Activated T-helper 1 cell treated with anti-CD3 and anti-CD28 coated beads, Interleukin-12 subunit alpha, Interleukin-12 subunit beta, Interleukin-2, Interleukin-4 antibody, amounts not matched to agents 30 ng/mL and 10 ng/mL and 1 ng/mL, durations not matched to agents 14 hours and 24 hours and 36 hours (primary cell): ENCODE data around the gene PCGF2. TPM values are rescaled to one million over a fixed set of nuclear protein-coding genes. Genes with fewer than 3 reads are reported as not detected.
A peak's percentile ranks its signal among the peaks of the same experiment; 100 is the strongest.

Source experiments
- DNase-seq: peaks from one replicate; pipeline ENCODE4 v3.0.0; 2021; ENCODE audit warnings: low spot score
- H3K27ac Mint-ChIP-seq: one replicate; pipeline ENCODE4 v1.8.0; 2021; ENCODE audit warnings: mild to moderate bottlenecking, mixed read lengths
- H3K27me3 Mint-ChIP-seq: one replicate; pipeline ENCODE4 v1.8.0; 2022; ENCODE audit warnings: mild to moderate bottlenecking, moderate library complexity, mixed read lengths; ENCODE audit not compliant: insufficient read depth
- H3K36me3 Mint-ChIP-seq: one replicate; pipeline ENCODE4 v1.8.0; 2021; ENCODE audit warnings: low read depth, mixed read lengths
- H3K4me1 Mint-ChIP-seq: one replicate; pipeline ENCODE4 v1.8.0; 2021; ENCODE audit warnings: low read depth, mixed read lengths
- H3K4me3 Mint-ChIP-seq: one replicate; pipeline ENCODE4 v1.8.0; 2021; ENCODE audit warnings: mild to moderate bottlenecking, moderate library complexity, mixed read lengths
- H3K9me3 Mint-ChIP-seq: one replicate; pipeline ENCODE4 v1.8.0; 2021; ENCODE audit warnings: mixed read lengths
- intact Hi-C: fragments of 100-400 bp; cut with micrococcal nuclease; formaldehyde crosslinking; loops from one replicate; pipeline ENCODE4 v1.15.1; 2024
- total RNA-seq: library from RNA; stranded (reverse); gene quantifications from 2 replicates; pipeline ENCODE4 v1.2.3, GENCODE V29; 2022

The PCGF2 gene
- total RNA-seq, 1 donor from 2014 or later = 4.6 TPM

DNA sequence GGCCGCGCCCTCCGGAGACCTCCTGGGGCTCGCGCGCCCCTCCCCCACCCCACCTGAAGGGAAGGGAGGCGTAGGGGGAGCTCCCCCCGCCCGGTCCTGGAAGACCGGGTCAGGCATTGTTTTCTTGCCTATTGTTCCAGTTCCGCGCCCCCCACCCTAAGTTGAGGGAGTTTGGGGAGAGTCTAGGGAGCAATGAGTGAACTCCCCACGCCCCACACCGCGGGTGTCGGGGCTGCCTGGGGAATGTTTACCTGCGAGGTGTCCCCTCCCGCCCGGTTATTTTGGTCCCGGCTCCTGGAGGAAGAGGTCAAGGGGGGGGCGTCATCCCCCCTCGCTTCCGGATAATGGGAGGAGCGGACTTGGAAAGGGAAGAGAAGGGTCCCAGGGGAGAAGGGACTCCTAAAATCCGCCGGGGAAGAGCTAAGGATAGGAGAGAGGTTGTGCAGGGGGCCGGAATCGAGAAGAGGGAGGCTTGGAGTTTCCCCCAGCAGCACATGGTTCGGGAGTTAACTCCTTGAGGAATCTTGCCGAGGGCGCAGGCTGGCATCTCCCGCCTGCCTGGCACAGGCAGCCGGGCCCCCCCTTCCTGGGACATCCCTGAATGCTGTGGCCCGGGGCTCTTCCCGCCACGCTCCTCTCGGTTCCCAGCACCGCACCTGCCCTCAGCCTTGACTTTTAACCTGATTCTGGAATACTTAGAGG is 42.2 kb downstream of the PCGF2 start:
- DNase-seq = no peak
- peak overlapping the region; percentile 93 for H3K4me3 Mint-ChIP-seq
- H3K36me3 Mint-ChIP-seq = peaks cover 39% of the 10 kb centered on the region
- intact Hi-C loops = loop anchor here (1.0 to 10.0 kb wide), 3 partner anchors 9 to 1859 kb away; partner anchors contain the start of gene CCR7
- peaks cover 70% of the 10 kb centered on the region for H3K4me1 Mint-ChIP-seq
- H3K27ac Mint-ChIP-seq = peak overlapping the region; percentile 95
- H3K9me3 Mint-ChIP-seq = no peaks in the 10 kb centered on the region
- H3K27me3 Mint-ChIP-seq = no peaks in the 10 kb centered on the region

DNA sequence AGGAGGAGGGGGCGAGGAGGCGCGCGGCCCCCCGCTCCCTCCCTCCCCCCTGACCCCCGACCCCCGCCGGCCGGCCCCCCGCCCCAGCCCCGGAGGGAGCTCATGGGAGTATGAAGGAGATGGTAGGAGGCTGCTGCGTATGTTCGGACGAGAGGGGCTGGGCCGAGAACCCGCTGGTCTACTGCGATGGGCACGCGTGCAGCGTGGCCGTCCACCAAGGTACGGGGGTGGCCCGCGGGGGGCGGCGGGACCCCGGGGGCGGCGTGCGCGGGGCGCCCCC is 42.7 kb downstream of the PCGF2 start:
- H3K27me3 Mint-ChIP-seq = no peaks in the 10 kb centered on the region
- H3K4me3 Mint-ChIP-seq = peak overlapping the region; percentile 93
- no peaks in the 10 kb centered on the region for H3K9me3 Mint-ChIP-seq
- intact Hi-C loops = loop anchor here (10.0 kb wide), 1 partner anchor 1859 kb away; the partner anchor contains the start of gene CCR7
- H3K4me1 Mint-ChIP-seq = peaks cover 68% of the 10 kb centered on the region
- H3K36me3 Mint-ChIP-seq = peaks cover 34% of the 10 kb centered on the region
- no peak overlapping the region for H3K27ac Mint-ChIP-seq
- no peak for DNase-seq

DNA sequence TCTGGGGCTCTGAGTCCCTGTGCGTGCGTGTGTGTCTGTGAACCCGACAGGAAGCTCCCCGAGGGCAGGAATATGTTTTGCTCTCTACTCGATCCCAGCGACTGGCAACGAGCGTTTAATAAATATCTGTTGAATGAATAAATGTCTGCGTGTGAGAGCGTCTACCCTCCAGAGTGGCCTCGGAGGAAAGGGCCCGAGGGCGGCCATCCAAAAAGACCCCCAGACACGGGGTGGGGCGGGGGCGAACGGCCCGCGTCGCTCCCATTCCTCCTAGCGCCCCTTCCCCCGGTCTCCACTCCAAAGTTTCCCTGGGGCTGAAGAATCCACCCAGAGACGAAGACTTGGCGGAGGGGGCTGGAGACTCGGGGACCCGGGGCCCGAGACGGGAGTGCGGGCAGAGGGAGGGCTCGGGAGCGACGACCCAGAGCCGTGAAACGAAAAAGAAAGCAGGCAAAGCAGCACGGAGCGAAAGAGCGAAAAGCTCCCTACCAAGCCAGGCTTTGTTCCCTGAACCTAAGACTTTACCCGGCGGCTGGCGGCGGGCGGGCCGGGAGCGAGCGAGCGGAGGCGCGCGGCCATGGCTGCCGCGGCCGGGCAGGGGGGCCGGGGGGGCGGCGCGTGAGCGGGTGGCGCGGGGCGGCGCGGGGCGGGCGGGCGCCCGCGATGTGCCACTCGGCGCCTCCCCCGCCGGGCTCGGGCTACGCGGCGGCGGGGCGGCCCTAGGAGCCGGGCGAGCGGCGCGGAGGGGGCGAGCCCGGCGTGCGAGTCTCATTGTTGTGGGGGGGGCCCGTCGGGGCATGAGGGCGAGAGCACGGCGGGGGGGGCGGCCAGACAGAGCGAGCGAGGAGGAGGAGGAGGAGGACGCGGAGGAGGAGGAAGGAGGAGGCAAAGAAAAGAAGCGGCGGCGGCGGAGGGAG is 43.3 kb downstream of the PCGF2 start, which contains the start of gene MLLT6:
TSS of gene MLLT6 (plus strand) at position 668 of the 917 bp plus-strand sequence. CDS start 360 bp downstream, outside the sequence.
- Mint-ChIP-seq H3K4me3 (peak within 1 kb of the TSS; percentile 97), H3K4me1 (peaks cover 68% of the 10 kb centered on the region), H3K27ac (peak within 1 kb of the TSS; percentile 98), H3K27me3 (no peaks in the 10 kb centered on the region), H3K9me3 (peaks cover 4% of the 10 kb centered on the region), H3K36me3 (peaks cover 32% of the 10 kb centered on the region)
- intact Hi-C loops = loop anchor here (5.0 to 10.0 kb wide), 4 partner anchors 147 to 1860 kb away; partner anchors contain the start of genes CCR7, FBXL20, RPL23 and SYNRG
- peak; percentile 71 for DNase-seq

DNA sequence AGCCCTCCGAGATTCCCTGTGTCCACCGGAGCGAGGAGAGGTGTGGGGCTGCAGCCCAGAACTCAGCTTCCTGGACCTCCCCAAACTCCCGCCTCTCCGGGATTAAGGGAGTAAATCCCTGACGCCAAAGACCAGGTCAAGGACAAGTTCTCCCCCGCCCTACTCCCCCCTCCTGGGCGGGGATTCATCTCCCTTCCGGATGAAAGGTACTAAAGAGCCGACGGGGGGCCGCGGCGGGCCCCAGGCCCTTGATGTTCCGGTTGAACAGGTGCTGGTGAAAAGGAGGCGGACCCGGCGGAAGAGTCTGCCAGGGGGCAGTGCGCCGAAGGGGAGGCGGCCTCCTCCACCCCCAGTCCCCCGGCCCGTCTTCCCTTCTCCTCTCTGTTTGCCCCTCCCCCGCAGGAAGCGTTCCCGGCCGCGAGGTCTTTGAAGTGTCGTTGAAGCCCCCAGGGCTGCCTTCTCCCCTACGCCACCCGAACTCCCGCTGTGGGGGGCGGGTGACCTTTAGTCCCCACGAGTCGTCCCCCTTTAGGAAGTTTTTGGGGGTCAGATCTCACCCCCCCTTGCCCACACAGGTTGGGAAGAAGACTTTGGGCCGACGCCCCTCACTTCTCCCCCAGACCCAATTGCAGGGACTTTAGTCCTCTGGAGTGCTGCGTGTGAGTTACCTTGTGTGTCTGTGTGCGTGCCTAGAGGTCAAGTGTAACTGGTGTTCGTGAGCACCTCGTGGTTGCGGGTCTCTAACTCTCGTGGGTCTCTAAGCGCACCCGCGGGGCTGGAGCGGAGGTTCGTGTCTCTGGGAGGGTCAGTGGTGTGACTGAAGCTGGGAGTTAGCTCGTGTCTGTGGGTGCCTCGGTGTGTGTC is 44.2 kb downstream of the PCGF2 start:
- peaks cover 4% of the 10 kb centered on the region for H3K9me3 Mint-ChIP-seq
- DNase-seq = peak; percentile 66
- H3K4me1 Mint-ChIP-seq = peaks cover 65% of the 10 kb centered on the region
- peaks cover 25% of the 10 kb centered on the region for H3K36me3 Mint-ChIP-seq
- peak overlapping the region; percentile 98 for H3K27ac Mint-ChIP-seq
- intact Hi-C loops = loop anchor here (5.0 to 10.0 kb wide), 4 partner anchors 148 to 1861 kb away; partner anchors contain the start of genes CCR7, FBXL20, RPL23 and SYNRG
- H3K4me3 Mint-ChIP-seq = peak overlapping the region; percentile 97
- H3K27me3 Mint-ChIP-seq = no peaks in the 10 kb centered on the region

- H3K9me3 Mint-ChIP-seq = peaks cover 4% of the 10 kb centered on the region
- intact Hi-C loops = loop anchor here (5.0 to 10.0 kb wide), 4 partner anchors 149 to 1862 kb away; partner anchors contain the start of genes CCR7, FBXL20, RPL23 and SYNRG
- H3K4me3 Mint-ChIP-seq = peak overlapping the region; percentile 97
- peaks cover 23% of the 10 kb centered on the region for H3K36me3 Mint-ChIP-seq
- H3K4me1 Mint-ChIP-seq = peaks cover 66% of the 10 kb centered on the region
- no peak for DNase-seq
- H3K27me3 Mint-ChIP-seq = no peaks in the 10 kb centered on the region
- peak overlapping the region; percentile 98 for H3K27ac Mint-ChIP-seq
Observed at GRCh38 chr17:38702916-38703741, 45.0 kb downstream of the PCGF2 start.

DNA sequence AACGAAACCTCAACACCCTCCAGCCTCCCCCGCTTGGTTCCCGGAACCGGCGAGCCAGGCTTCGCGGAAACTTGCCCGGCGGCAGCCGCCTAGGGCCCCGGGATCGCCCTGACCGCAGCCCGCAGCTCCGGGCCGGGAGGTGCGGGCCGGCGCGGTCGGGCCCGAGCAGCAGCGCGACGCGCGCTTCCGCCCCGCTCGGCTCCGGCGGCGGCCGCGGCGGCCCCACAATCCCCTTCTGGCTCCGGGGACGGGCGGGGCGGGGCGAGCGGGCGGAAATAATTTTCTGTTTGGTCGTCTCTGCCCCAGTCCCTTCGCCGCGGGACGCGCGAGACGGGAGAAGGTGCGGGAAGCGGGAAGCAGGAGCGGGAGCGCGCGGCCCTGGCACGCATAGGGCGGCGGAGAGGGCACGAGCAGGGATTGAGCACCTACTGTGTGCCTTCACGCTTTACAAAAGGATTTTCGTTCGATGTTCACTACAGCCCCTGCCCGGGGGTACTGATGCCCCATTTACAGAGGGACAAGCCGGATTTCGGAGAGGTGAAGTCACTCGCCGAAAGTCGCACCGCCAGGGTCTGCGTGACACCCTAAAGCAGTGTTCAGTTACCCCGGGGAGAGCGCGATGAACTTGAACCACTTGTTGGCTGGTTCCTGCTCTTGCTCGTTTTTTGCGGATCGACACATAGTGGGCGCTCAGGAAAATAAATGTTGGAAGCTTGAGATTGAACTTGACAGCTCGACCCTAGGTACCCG is 45.8 kb downstream of the PCGF2 start:
- Mint-ChIP-seq H3K4me3 (peak overlapping the region; percentile 97), H3K36me3 (peaks cover 15% of the 10 kb centered on the region), H3K4me1 (peaks cover 65% of the 10 kb centered on the region), H3K27ac (peak overlapping the region; percentile 99), H3K9me3 (peaks cover 4% of the 10 kb centered on the region), H3K27me3 (no peaks in the 10 kb centered on the region)
- peak; percentile 75 for DNase-seq
- intact Hi-C loops = loop anchor here (5.0 to 10.0 kb wide), 4 partner anchors 150 to 1862 kb away; partner anchors contain the start of genes CCR7, FBXL20, RPL23 and SYNRG

- Mint-ChIP-seq H3K27ac (peak overlapping the region; percentile 99), H3K9me3 (peaks cover 4% of the 10 kb centered on the region), H3K27me3 (no peaks in the 10 kb centered on the region), H3K36me3 (peaks cover 12% of the 10 kb centered on the region), H3K4me3 (peak overlapping the region; percentile 83), H3K4me1 (peaks cover 65% of the 10 kb centered on the region)
- DNase-seq = peak; percentile 66
- intact Hi-C loops = loop anchor here (1.0 to 10.0 kb wide), 9 partner anchors 24 to 1863 kb away; partner anchors contain the start of genes CCR7, FBXL20, LASP1 and PSMB3
Observed at GRCh38 chr17:38701504-38702165, 46.5 kb downstream of the PCGF2 start.

DNA sequence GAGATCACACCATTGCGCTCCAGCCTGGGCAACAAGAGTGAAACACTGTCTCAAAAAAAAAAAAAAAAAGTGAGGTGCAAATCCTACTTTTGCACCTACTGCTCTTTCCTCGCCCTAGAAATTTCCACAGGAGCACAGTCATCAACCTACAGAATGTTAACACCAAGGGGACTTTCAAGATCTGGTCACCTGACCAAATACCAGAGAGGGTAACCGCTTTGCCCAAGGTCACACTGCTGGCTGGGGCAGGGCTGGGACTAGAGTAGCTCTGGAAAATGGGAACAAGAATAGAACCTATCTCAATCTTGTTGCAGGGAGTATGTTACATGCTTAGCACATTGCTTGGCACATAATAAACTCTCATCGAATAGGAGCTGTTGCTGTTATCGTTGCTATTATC is 49.4 kb downstream of the PCGF2 start:
- no peak for DNase-seq
- Mint-ChIP-seq H3K9me3 (peaks cover 4% of the 10 kb centered on the region), H3K27me3 (no peaks in the 10 kb centered on the region), H3K4me1 (peaks cover 55% of the 10 kb centered on the region), H3K4me3 (no peak overlapping the region), H3K36me3 (peaks cover 3% of the 10 kb centered on the region), H3K27ac (peak overlapping the region; percentile 33)
- intact Hi-C loops = no loop called here

DNA sequence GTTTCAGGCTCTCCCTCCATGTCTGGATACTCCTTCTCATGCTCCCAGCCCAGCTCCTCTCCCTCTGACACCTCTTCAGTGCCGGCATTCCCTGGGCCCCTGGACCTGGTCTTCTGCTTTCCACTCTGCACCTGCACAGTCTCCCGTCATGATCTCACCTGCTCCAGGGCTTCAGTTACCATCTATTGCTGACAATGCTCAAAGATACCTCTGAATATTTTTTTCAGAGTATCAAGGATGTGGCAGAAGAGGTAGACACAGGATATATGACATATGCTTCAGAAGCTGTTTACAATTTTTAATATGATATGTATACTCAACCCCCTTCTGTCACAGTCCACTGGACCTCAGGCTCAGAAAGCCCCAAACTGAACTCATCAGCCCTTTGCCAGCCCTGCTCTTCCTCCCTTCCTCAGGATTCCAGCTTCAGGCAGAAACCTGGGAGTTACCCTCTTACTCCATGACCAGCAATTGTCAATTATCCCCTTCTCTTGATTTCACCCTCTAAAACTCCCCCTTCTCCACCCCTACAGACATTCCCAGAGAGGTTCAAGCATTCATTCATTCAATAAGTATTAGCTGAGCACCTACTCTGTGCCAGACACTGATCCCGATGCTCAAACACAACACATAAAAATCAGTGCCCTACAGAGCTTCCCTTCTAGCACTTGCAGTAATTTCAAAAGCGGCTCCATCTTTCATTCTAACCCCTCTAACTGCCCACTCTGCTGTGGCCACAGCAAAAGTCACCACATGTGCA is 50.9 kb downstream of the PCGF2 start:
- no peaks in the 10 kb centered on the region for H3K27me3 Mint-ChIP-seq
- H3K4me3 Mint-ChIP-seq = peak overlapping the region; percentile 16
- peaks cover 4% of the 10 kb centered on the region for H3K9me3 Mint-ChIP-seq
- H3K36me3 Mint-ChIP-seq = peaks cover 3% of the 10 kb centered on the region
- H3K4me1 Mint-ChIP-seq = peaks cover 45% of the 10 kb centered on the region
- no peak for DNase-seq
- intact Hi-C loops = no loop called here
- peak overlapping the region; percentile 70 for H3K27ac Mint-ChIP-seq

DNA sequence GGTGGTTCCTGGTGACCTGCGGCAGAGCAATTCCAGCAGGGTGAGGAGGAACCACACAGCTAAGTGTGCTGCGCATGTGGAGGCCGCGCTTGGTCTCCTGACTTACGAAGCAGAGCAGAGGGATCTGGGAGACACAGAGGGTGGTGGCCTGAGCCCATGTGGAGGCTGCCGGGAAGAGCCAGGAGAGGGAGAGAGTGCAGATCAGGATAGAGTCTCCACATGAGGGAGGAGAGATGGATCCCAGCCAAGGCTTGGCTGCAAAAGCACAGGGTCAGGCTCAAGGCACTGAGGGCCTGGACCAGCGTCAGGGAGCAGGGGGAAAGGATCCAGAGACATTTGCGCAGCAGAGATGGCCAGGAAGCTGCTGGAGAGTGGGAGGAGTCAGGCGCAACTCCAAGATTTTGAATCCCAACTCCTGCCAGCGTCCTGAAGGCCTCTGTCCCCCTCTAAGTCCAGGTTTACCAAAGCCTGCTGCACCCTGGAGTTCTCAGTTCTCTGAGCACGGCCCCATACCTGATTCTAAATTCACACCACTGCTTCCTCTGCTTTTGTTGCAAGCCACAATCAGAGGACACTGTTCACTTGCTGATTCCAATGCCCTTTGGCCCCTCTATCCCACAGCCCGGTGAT is 54.3 kb downstream of the PCGF2 start:
- no peak overlapping the region for H3K27ac Mint-ChIP-seq

More for the DNA sequence above, 54.3 kb downstream of the PCGF2 start:
- intact Hi-C loops = no loop called here
- Mint-ChIP-seq H3K36me3 (no peaks in the 10 kb centered on the region), H3K27me3 (no peaks in the 10 kb centered on the region), H3K9me3 (no peaks in the 10 kb centered on the region), H3K4me3 (no peak overlapping the region), H3K4me1 (peaks cover 19% of the 10 kb centered on the region)
- no peak for DNase-seq
